Stimulated activated CD8-positive, alpha-beta memory T cell treated with anti-CD3 and anti-CD28 coated beads, Interleukin-2, amount 100 ng/mL, for 48 hours (primary cell): ENCODE measurements around the gene SOX18.

Experiments
- DNase-seq, 2 donors: peaks; one replicate each; pipeline ENCODE4 v3.0.0-alpha.2; 2020; ENCODE audit warnings: low read depth in 2 of 2

SOX18 gene

GRCh38 chr20:64068386-64069208 lies 19.2 kb upstream of the SOX18 start:
- no peak for DNase-seq

DNA sequence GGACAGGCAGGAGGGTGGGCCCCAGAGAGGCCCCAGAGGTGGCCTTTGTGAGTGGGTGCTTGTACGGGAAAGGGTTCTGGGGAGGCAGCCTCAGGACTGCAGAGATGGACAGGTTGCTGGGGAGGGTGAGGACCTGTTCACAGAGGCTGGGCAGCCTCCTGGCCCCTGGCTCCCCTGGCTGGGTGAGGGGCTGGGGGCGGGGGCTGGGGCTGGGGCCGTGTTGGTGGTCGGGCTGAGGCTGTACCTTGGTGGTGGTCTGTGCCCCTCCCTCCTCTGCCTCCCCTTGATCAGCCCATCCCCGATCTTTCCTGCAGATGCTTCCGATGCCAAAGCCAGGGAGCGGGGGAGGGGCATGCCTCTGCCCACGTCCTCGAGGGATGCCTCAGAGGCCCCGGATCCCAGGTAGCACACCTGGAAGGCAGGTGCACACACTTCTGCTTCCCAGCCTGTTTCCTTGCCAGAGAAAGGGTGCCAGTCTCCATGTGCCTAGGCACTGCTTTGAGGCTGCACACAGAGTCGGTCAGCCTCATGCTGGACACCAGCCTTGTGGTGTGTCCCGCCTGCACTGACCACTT lies 18.4 kb upstream of the SOX18 start:
- DNase-seq, result no peak

GRCh38 chr20:64067005-64067632 lies 17.7 kb upstream of the SOX18 start:
- DNase-seq, result no peak

DNA sequence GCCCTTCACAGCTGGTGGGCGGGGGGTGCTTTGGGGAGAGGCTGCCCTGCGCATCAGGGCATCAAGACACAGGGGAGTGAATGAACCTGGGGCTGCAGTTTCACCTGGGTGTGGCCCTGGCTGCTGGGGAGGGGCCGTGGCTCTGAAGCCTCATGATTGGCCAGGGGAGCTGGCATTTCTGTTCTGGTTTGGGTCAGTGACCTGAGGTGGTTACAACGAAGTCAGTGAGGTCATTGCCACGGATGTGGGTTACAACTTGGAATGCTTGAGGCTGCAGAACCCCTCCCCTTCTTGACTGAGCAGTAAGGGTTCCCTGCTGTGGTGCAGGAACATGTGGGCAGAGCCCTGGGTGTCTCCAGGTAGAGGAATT lies 16.5 kb upstream of the SOX18 start:
- peak; percentile 43 to 50 for DNase-seq

GRCh38 chr20:64065062-64065973 lies 15.9 kb upstream of the SOX18 start:
- no peak for DNase-seq

DNA sequence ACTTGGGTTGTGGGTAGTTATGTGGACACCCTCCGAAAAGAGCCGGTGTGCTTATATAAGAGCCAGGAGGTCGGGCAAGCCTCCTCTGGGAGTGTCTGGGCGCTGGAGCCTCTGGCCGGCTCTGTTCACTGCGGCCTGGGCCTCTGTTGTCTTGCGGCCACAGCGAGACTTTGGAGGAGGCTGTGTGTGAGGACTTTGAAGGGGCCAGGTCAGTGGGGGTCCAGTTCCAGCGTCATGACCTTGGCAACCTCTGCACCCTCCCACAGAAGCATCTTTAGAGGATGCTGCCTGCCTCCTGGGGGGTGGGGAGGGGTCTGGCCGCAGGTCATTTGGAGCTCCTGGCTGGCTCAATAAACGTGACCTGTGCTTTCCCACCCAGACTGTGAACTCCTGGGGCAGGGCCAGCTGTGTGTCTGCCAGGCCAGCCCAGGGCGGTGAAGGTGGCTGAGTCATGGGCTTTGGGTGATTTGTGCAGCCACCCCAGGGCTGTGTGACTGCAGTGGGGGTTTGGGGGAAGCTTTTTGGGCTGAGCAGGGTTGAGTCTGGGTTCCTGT lies 14.8 kb upstream of the SOX18 start:
- DNase-seq, result no peak

DNA sequence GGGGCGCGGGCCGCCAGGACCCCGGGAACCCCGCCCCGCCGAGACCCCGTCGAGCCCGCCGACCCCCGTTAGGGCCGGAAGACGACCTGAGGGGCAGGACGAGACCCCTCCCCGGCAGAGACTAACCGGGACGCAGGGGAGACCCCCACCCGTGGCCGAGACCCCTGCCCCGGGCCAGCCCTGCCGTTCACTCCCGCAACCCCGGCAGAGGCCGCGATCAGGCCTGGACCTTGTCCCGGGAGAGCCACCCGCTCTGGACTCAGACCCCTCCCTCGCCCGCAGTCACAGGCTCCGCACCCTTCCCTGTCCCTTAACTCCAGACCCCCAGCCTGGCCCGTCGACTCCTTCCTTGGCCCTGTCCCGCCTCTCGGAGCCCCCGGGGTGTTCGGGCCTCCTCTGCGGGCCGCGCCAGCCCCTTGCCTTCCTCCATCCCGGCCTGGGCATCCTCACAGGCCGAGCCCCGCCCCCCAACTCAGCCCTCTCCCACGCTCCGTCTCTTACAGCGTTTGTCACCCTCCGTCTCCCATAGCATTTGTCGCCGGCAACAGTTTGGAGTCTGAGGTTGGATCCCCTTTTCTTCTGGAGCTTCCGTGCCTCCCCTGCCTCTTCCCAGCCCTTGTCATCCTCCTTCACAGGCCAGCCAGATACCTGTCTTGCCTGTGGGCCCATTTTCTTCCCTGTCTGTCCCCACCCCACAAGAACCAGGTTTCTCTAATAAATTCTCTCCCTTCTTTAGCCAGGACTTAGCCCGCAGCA lies 14.1 kb upstream of the SOX18 start:
- DNase-seq, result peak in 1 of 2 donors; percentile 33

GRCh38 chr20:64062596-64063388 lies 13.4 kb upstream of the SOX18 start, which contains the start of gene TCEA2:
TCEA2 (plus strand) TSS chr20:64063198; CDS start chr20:64063313, 115 bp downstream.
- DNase-seq, result peak; percentile 91 to 94

DNA sequence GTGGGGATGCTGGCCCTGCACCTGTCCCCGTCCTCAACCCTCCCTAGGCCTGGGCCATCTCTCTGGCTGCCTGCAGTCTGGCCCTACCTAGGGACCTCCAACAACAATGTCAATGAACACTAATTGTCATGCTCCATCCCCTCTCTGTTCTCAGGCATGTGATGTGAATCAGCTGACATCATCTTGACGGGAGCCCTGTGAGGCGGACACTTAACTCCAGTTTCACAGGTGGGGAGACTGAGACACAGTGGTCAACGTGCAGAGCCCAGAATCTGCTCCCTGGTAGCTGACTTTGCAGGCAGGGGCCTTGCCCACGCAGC lies 12.8 kb upstream of the SOX18 start:
- DNase-seq, result no peak

DNA sequence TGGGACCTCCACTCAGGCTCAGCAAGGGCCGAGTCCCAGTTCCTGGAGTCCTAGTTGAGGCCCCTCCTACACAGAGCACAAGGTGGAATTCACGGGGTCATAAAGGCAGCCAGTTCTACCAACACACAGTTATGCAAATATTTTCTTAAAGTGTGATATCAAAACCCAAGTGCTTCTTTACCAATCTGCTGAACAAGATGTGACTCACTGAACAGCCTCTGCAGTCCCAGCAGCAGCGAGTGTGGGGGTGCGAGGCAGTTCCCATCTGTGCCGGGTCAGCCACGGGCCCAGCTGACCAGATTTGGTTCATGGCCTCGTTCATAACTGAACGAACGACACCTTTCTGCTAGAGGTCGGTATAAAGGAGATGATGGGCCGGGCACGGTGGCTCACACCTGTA lies 9.1 kb upstream of the SOX18 start:
- DNase-seq, result no peak

DNA sequence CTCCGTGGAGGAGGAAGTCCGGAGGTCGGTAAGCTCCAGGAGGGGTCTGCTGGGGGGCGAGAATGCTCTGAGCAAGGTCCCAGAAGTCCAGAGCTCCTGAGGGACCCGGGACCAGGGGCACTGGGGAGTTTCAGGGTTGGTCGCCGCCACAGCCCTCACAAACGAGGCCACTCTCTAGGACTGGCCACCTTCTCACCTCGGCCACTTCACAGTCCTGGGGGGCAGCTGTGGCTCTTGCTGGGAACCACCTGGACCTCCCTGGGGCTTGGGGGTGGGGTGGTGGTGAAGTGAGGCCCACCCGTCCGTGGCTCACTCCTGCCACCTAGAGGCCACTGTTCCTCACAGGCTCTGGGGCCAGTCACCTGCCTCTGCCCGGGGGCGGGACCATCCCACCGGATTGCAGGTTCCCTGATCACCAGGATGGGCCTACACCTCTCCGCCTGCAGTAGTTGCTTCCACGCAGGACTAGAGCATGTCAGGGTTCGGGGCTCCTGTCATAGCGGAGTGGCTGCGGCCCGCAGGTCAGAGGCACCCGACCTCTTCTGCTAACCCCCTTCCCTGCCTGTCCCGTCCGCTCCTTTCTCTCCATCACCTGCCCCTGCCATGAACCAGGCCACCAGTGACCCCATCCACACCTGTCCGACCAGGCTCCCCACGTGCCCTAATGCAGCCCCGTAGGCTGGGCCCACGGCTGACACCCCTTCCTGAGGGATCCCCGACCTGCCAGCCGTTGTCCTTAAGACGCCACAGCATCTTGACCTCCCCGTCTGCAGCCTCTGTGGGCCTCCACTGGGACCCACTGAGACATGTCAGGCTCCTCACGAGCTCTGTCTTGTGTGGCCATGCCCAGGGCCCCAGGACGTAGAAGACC lies 8.4 kb upstream of the SOX18 start:
- DNase-seq, result peak; percentile 80 to 83

DNA sequence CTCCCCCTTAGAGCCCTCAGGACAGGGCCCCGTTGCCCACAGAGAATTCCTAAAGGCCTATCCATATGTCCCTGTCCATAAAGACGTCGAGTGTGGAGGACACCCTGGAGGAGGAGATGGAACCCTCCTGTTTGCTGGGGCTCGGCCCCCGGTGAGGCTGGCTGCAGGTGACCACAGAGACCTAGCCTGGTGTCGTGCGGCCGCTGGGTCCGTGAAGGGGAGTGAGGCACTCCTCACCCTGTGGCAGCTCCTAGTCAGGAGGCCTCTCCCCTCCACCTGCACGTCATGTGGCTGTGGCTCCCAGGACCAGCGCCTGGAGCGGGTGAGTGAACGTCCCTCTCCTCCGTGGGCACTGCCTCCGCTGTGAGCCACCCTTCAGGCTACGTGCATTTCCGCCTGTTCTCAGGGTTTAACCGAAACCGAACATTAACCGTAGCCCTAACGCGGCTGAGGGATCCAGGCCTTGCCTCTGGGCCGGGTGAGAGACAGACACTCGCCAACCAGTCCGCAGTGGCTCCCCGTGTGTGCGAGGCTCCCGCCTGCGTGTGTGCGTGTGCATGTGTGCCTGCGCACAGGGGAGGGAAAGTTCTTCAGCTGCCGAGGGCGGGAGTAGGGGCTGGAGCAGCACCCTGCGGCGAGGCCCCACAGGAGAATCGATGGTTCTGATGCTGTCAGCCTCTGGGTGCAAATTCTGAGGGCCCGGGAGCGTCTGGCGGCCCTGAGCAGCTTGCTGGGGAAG lies 7.6 kb upstream of the SOX18 start:
- DNase-seq, result no peak

DNA sequence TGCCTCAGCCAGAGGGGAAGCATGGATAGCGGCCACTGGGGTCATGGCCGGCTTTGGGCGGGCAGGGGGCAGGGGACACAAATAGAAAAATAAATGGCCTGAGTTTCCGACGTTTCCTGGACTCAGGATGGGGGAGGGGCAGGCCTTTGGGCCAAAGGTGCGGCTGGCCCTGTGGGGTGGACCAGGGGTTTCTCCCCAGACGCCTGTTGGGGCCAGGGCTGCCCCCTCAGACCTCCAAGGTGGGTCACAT lies 7.1 kb upstream of the SOX18 start:
- no peak for DNase-seq

DNA sequence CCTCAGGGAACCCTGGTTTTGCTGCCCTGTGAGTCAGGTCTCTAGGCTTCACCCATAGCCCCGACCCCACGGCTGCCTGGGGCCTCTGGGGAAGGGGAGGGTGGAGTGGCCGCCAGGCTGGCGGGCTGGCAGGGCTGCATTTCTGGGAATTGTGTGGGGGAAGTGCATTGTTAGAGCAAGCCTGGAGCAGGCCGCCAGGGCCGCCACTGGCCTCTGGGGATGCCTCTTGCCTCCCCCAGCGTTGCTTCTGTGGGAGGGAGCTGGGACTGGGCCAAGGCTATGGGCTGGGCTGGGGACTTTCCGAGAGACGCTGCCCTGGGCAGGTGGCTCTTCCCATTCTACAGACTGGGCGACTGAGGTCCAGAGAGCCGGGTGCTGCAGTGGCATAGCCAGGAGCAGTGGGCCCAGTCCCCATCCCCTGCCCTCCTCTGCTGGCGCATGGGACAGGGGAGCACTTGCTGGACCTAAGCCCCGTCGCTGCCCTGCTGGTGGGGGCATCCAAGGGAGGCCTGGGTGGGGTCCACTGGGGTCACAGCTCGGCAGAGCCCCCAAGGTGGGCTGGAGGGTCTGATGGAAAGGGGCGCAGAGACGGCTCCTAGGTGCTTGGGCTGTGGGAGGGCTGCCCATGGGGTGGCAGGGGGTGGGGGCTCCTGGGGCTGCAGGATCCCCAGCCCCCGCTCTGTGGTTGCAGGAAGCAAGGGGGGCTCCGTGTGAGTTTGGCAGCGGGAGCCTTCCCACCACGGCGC lies 6.6 kb upstream of the SOX18 start:
- DNase-seq, result no peak

GRCh38 chr20:64055396-64055892 lies 6.0 kb upstream of the SOX18 start:
- no peak for DNase-seq

GRCh38 chr20:64053841-64054661 lies 4.6 kb upstream of the SOX18 start:
- DNase-seq, result no peak
